Tibial nerve (tissue), 4 donors: ENCODE measurements around the gene LRRC4. TPM values are rescaled to one million over a fixed set of nuclear protein-coding genes. Genes with fewer than 3 reads are reported as not detected.

Source experiments
- DNase-seq, 2 donors: peaks; one replicate each; pipeline ENCODE4 v3.0.0-alpha.2; 2019; ENCODE audit warnings: low spot score in 2 of 2
- H3K27ac ChIP-seq, 4 donors: fragments of 200-600 bp; sonication (generic) in 3 of 4; one replicate each; pipeline ENCODE4 v1.5.1; 2017 to 2019; ENCODE audit warnings: mild to moderate bottlenecking in 1 of 4
- H3K27me3 ChIP-seq, 2 donors: fragments of 200-600 bp; sonication (generic) in 1 of 2; one replicate each; pipeline versions ENCODE4 v1.5.1 to v1.6.0; 2017 to 2019
- H3K36me3 ChIP-seq, 3 donors: fragments of 200-600 bp; sonication (generic); one replicate each; pipeline ENCODE4 v1.5.1; 2018 to 2019
- H3K4me1 ChIP-seq, 4 donors: fragments of 200-600 bp; sonication (generic) in 3 of 4; one replicate each; pipeline ENCODE4 v1.5.1; 2017 to 2019
- H3K4me3 ChIP-seq, 4 donors: fragments of 200-600 bp; sonication (generic) in 3 of 4; one replicate each; pipeline ENCODE4 v1.5.1; 2017 to 2019; ENCODE audit warnings: mild to moderate bottlenecking in 1 of 4, moderate library complexity in 1 of 4
- H3K9me3 ChIP-seq, 4 donors: fragments of 200-600 bp; sonication (generic) in 3 of 4; one replicate each; pipeline ENCODE4 v1.5.1; 2017 to 2019
- CTCF ChIP-seq, 5 experiments: fragments of 200-600 bp in 3 of 5; fragments of 450-650 bp in 2 of 5; sonication (generic) in 3 of 5; IDR thresholded peaks; one replicate each; pipeline ENCODE4 v1.5.1; 2016 to 2019; ENCODE audit warnings: antibody characterized with exemption in 5 of 5, mild to moderate bottlenecking in 3 of 5, moderate library complexity in 2 of 5
- EP300 ChIP-seq, 2 donors: sonication (generic); formaldehyde crosslinking; IDR thresholded peaks; one replicate each; pipeline ENCODE4 v1.6.1; 2017; ENCODE audit warnings: antibody characterized with exemption in 2 of 2, mild to moderate bottlenecking in 1 of 2
- POLR2A ChIP-seq, 2 donors: fragments of 450-650 bp; IDR thresholded peaks; one replicate each; pipeline ENCODE4 v1.6.1; 2017; ENCODE audit warnings: antibody characterized with exemption in 2 of 2, mild to moderate bottlenecking in 2 of 2, moderate library complexity in 2 of 2
- WGBS, 2 donors: methylation state at CpG; one replicate each; pipeline ENCODE4 v1.1.5; 2018; 5-methylcytosine and 5-hydroxymethylcytosine counted together
- total RNA-seq, 4 donors: library from RNA; depleted of rRNA; stranded (reverse); fragments of >200 nt; gene quantifications; one replicate each; pipeline ENCODE4 v1.1.0, GENCODE V29; 2016

The LRRC4 gene
- total RNA-seq, 4 donors from 2014 or later, result 2.2 to 2.4 (median 2.3) TPM

- 81 to 82% methylated on average over 17 of the region's 17 CpGs for WGBS, 2 donors
Measured at GRCh38 chr7:128029405-128029995, 1.7 kb downstream of the LRRC4 start.

GRCh38 chr7:128027485-128027980 lies 3.7 kb downstream of the LRRC4 start:
- Histone ChIP-seq H3K36me3 (peaks cover 0 to 10% (median 0%) of the 10 kb centered on the region in 3 donors), H3K27ac (peak overlapping the region in 2 of 4 donors; percentile 21 to 38), H3K4me3 (peak overlapping the region in 1 of 4 donors; percentile 4), H3K9me3 (no peaks in the 10 kb centered on the region), H3K4me1 (peaks cover 0 to 73% (median 21%) of the 10 kb centered on the region in 4 donors), H3K27me3 (no peaks in the 10 kb centered on the region)
- TF ChIP-seq EP300 (IDR thresholded peaks at IDR 0.05), result no peak
- TF ChIP-seq CTCF (IDR thresholded peaks at IDR 0.05), result no peak
- TF ChIP-seq POLR2A (IDR thresholded peaks at IDR 0.05), result no peak
- 39 to 54% methylated on average over 4 of the region's 4 CpGs for whole genome bisulfite sequencing, 2 donors
- no peak for DNase-seq

More at GRCh38 chr7:128029405-128029995, 1.7 kb downstream of the LRRC4 start:
- no peak for TF ChIP-seq POLR2A (IDR thresholded peaks at IDR 0.05)
- TF ChIP-seq CTCF (IDR thresholded peaks at IDR 0.05), result no peak
- TF ChIP-seq EP300 (IDR thresholded peaks at IDR 0.05), result no peak
- Histone ChIP-seq H3K4me1 (peaks cover 0 to 74% (median 15%) of the 10 kb centered on the region in 4 donors), H3K27me3 (no peaks in the 10 kb centered on the region), H3K4me3 (no peak overlapping the region), H3K9me3 (no peaks in the 10 kb centered on the region), H3K27ac (no peak overlapping the region), H3K36me3 (peaks cover 0 to 10% (median 0%) of the 10 kb centered on the region in 3 donors)
- DNase-seq, result no peak

GRCh38 chr7:128026551-128026950 lies 4.7 kb downstream of the LRRC4 start:
- TF ChIP-seq EP300 (IDR thresholded peaks at IDR 0.05) (no peak), POLR2A (IDR thresholded peaks at IDR 0.05) (no peak), CTCF (IDR thresholded peaks at IDR 0.05) (no peak)
- Histone ChIP-seq H3K36me3 (peaks cover 0 to 10% (median 0%) of the 10 kb centered on the region in 3 donors), H3K4me3 (no peak overlapping the region), H3K27ac (no peak overlapping the region), H3K4me1 (peaks cover 0 to 73% (median 21%) of the 10 kb centered on the region in 4 donors), H3K9me3 (no peaks in the 10 kb centered on the region), H3K27me3 (no peaks in the 10 kb centered on the region)
- WGBS, 2 donors, result 45 to 56% methylated on average over 2 of the region's 2 CpGs
- no peak for DNase-seq

GRCh38 chr7:128025819-128026218 lies 5.4 kb downstream of the LRRC4 start:
- WGBS, 2 donors, result 50 to 54% methylated on average over 2 of the region's 2 CpGs
- no peak for TF ChIP-seq POLR2A (IDR thresholded peaks at IDR 0.05)
- no peak for TF ChIP-seq EP300 (IDR thresholded peaks at IDR 0.05)
- no peak for TF ChIP-seq CTCF (IDR thresholded peaks at IDR 0.05)
- Histone ChIP-seq H3K27ac (no peak overlapping the region), H3K27me3 (no peaks in the 10 kb centered on the region), H3K4me1 (peaks cover 0 to 68% (median 21%) of the 10 kb centered on the region in 4 donors), H3K36me3 (peaks cover 0 to 16% (median 0%) of the 10 kb centered on the region in 3 donors), H3K9me3 (no peaks in the 10 kb centered on the region), H3K4me3 (no peak overlapping the region)
- no peak for DNase-seq

- WGBS, 2 donors, result 53 to 58% methylated on average over 6 of the region's 6 CpGs
- no peaks in the 10 kb centered on the region for H3K27me3 ChIP-seq
Measured at GRCh38 chr7:128025380-128025779, 5.9 kb downstream of the LRRC4 start.

More at GRCh38 chr7:128025380-128025779, 5.9 kb downstream of the LRRC4 start:
- Histone ChIP-seq H3K4me1 (peaks cover 0 to 64% (median 19%) of the 10 kb centered on the region in 4 donors), H3K36me3 (peaks cover 0 to 20% (median 0%) of the 10 kb centered on the region in 3 donors), H3K27ac (no peak overlapping the region), H3K9me3 (no peaks in the 10 kb centered on the region), H3K4me3 (no peak overlapping the region)
- no peak for DNase-seq
- TF ChIP-seq POLR2A (IDR thresholded peaks at IDR 0.05) (no peak), EP300 (IDR thresholded peaks at IDR 0.05) (no peak)
